Measurements from ENCODE around the gene ICOS.

Gene ICOS

GRCh38 chr2:204010628-204011560 is 74.3 kb downstream of the ICOS start:
- DNase-seq (ENCODE audit: low spot score) = no peak
